Measurements from ENCODE around the gene SF3B4. TPM values are rescaled to one million over a fixed set of nuclear protein-coding genes. Genes with fewer than 3 reads are reported as not detected.
"Not testable (repeated sequence)": the region's sequence is repeated elsewhere in the genome, so short reads cannot be mapped to it uniquely, and the experiment has no call there.

The SF3B4 gene
- total RNA-seq, 4 donors from 2014 or later, result 12.1 to 21.6 (median 14.0) TPM

DNA sequence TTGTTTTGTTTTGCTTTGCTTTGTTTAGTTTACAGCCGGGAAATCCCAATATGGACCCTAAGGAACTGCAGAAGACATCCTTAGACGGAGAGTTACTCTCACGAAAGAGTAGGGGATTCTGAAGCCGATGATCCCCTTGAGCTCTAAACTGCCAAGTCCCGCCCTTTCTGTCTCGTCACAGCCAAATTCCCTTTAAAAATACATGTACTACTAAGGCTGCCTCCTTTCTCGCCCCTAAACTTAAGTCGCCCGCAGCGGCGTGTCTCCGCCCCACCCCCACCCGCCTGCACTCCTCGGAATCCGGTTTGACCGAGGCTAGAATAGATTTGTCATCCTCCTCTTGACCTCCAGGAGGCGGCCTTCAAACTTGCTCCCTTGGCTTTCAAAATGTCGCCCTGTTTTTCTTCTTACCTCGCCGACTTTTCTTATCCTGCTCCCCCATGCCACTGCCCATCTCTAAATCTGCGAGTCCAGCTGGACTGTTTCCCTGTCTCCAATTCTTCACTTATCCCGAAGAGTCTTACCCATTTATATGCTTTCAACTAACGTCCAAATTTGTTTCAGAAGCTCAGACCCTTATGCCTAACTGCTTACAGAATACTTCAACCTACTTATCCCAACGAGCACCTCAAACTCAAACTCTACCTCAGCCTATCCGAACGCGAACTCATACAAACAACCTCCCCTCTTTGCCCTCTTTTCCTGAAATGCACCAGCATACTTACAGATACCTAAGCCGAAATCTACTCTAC lies 39.2 kb downstream of the SF3B4 start:
- WGBS, result 3% methylated on average over 28 of the region's 28 CpGs
- intact Hi-C loops (cut with DNase I), result no loop called here

DNA sequence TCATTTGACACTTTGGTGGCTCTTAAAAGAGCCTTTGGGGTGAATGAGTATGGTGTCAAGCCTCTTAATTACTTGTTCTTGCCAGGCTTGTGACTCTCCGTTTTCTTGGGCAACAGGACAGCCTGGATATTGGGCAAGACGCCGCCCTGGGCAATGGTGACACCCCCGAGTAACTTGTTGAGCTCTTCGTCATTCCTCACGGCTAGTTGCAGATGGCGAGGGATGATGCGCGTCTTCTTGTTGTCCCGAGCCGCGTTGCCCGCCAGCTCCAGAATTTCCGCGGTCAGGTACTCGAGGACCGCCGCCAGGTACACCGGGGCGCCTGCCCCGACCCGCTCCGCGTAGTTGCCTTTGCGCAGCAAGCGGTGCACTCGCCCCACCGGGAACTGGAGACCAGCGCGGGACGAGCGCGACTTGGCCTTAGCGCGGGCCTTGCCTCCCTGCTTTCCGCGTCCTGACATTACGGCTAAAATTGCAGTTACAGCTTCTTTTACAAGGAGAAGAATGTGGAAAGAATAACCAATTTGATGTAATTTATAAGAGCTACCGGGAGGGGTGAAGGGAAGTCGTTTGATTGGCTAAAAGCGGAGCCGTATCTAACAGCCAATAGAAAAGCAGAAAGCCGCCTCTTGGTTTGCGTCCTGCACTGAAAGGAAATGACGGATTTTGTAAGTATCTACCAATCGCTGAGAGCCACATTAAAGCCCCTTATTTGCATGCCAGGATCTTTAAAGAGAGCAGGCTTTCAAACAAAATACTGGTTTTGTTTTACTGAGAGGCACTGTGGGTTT lies 40.0 kb downstream of the SF3B4 start:
- DNase-seq (ENCODE audit: extremely low spot score), result peak; percentile 95
- peaks cover 0 to 3% (median 0%) of the 10 kb centered on the region in 4 donors for H3K27me3 ChIP-seq
- peak overlapping the region; percentile 66 to 92 (median 80) for H3K4me3 ChIP-seq
- H3K27ac ChIP-seq (replicated peaks in 1 of 4), result peak overlapping the region; percentile 99 to 100 (median 99)
- no peaks in the 10 kb centered on the region for H3K9me3 ChIP-seq
- H3K4me1 ChIP-seq, result peaks cover 18 to 42% (median 27%) of the 10 kb centered on the region in 4 donors
- WGBS, result 1% methylated on average over 44 of the region's 46 CpGs
- intact Hi-C loops (cut with DNase I), result no loop called here
- TF ChIP-seq POLR2A (IDR thresholded peaks at IDR 0.05; ENCODE audit: low read depth), result peak; percentile 70
- TF ChIP-seq POLR2AphosphoS5 (IDR thresholded peaks at IDR 0.05), result peak in 1 of 2 donors; percentile 93
- TF ChIP-seq, protein P1, sequence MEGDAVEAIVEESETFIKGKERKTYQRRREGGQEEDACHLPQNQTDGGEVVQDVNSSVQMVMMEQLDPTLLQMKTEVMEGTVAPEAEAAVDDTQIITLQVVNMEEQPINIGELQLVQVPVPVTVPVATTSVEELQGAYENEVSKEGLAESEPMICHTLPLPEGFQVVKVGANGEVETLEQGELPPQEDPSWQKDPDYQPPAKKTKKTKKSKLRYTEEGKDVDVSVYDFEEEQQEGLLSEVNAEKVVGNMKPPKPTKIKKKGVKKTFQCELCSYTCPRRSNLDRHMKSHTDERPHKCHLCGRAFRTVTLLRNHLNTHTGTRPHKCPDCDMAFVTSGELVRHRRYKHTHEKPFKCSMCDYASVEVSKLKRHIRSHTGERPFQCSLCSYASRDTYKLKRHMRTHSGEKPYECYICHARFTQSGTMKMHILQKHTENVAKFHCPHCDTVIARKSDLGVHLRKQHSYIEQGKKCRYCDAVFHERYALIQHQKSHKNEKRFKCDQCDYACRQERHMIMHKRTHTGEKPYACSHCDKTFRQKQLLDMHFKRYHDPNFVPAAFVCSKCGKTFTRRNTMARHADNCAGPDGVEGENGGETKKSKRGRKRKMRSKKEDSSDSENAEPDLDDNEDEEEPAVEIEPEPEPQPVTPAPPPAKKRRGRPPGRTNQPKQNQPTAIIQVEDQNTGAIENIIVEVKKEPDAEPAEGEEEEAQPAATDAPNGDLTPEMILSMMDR (IDR thresholded peaks at IDR 0.05), result no peak
- H3K36me3 ChIP-seq, result no peaks in the 10 kb centered on the region

More for the DNA sequence above, 39.2 kb downstream of the SF3B4 start:
- H3K36me3 ChIP-seq, result no peaks in the 10 kb centered on the region
- peak overlapping the region; percentile 66 to 92 (median 80) for H3K4me3 ChIP-seq
- peak overlapping the region; percentile 99 to 100 (median 99) for H3K27ac ChIP-seq (replicated peaks in 1 of 4)
- no peaks in the 10 kb centered on the region for H3K9me3 ChIP-seq
- peaks cover 17 to 35% (median 25%) of the 10 kb centered on the region in 4 donors for H3K4me1 ChIP-seq
- peaks cover 0 to 3% (median 0%) of the 10 kb centered on the region in 4 donors for H3K27me3 ChIP-seq
- DNase-seq (ENCODE audit: extremely low spot score), result peak; percentile 96
- TF ChIP-seq EP300 (IDR thresholded peaks at IDR 0.05), result no peak
- no peak for TF ChIP-seq POLR2AphosphoS5 (IDR thresholded peaks at IDR 0.05)
- TF ChIP-seq, protein P1 (IDR thresholded peaks at IDR 0.05), result peak; percentile 58 to 61 (median 60)
- TF ChIP-seq POLR2A (IDR thresholded peaks at IDR 0.05; ENCODE audit: low read depth), result peak; percentile 6

DNA sequence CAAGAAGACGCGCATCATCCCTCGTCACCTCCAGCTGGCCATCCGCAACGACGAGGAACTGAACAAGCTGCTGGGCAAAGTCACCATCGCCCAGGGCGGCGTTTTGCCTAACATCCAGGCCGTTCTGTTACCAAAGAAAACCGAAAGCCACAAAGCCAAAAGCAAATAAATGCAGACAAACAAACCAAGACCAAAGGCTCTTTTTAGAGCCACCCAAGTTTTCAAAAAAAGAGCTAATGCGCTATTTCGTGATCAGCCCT lies 40.5 kb downstream of the SF3B4 start:
- intact Hi-C loops (cut with DNase I); H3K27me3 ChIP-seq; DNase-seq (ENCODE audit: extremely low spot score); H3K9me3 ChIP-seq; H3K36me3 ChIP-seq: not testable (repeated sequence)
- Histone ChIP-seq H3K27ac (replicated peaks in 1 of 4) (peak overlapping the region; percentile 99 to 100 (median 99)), H3K4me3 (peak overlapping the region; percentile 66 to 92 (median 80)), H3K4me1 (peaks cover 18 to 42% (median 27%) of the 10 kb centered on the region in 4 donors)
- 5% methylated on average over 7 of the region's 13 CpGs for WGBS

DNA sequence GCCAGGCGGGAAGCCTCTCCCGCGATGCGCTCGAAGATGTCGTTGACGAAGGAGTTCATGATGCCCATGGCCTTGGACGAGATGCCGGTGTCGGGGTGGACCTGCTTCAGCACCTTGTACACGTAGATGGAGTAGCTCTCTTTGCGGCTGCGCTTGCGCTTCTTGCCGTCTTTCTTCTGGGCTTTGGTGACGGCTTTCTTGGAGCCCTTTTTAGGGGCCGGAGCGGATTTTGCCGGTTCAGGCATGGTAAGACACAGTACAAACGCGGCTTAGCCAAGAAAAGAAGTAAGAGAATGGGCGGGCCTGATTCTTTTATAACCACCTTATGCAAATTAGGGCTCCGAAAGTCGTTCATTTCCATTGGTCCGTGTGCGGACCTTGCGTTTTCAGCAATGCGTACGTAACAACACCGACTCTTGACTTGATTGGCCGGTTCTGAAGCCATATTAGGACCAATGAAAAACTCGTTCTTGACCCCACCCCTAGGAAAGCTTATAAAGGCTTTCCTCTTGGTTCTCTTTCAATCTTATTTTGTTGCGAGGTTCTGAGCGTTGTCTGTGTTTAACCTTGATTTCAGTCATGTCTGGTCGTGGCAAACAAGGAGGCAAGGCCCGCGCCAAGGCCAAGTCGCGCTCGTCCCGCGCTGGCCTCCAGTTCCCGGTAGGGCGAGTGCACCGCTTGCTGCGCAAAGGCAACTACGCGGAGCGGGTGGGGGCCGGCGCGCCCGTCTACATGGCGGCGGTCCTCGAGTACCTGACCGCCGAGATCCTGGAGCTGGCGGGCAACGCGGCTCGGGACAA lies 41.0 kb downstream of the SF3B4 start:
- peak; percentile 97 for DNase-seq (ENCODE audit: extremely low spot score)
- Histone ChIP-seq H3K4me1 (peaks cover 18 to 42% (median 27%) of the 10 kb centered on the region in 4 donors), H3K4me3 (peak overlapping the region; percentile 66 to 92 (median 80)), H3K27me3 (peaks cover 0 to 3% (median 0%) of the 10 kb centered on the region in 4 donors), H3K36me3 (no peaks in the 10 kb centered on the region), H3K9me3 (no peaks in the 10 kb centered on the region), H3K27ac (replicated peaks in 1 of 4) (peak overlapping the region; percentile 99 to 100 (median 99))
- TF ChIP-seq POLR2A (IDR thresholded peaks at IDR 0.05; ENCODE audit: low read depth), result peak; percentile 99
- TF ChIP-seq, protein P1 (IDR thresholded peaks at IDR 0.05), result no peak
- TF ChIP-seq POLR2AphosphoS5 (IDR thresholded peaks at IDR 0.05), result peak in 1 of 2 donors; percentile 97
- no peak for TF ChIP-seq EP300 (IDR thresholded peaks at IDR 0.05)
- WGBS, result under 1% methylated on average over 30 of the region's 62 CpGs
- intact Hi-C loops (cut with DNase I), result no loop called here

DNA sequence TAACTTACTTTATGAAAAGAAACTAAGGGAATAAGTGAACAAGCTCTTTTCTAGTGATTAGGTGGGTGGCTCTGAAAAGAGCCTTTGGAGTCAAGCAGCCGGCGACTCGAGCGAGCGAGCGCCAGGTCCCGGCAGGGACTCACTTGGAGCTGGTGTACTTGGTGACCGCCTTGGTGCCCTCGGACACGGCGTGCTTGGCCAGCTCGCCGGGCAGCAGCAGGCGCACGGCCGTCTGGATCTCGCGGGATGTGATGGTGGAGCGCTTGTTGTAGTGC lies 41.5 kb downstream of the SF3B4 start:
- H3K27ac ChIP-seq (replicated peaks in 1 of 4), result peak overlapping the region; percentile 99 to 100 (median 99)
- H3K4me3 ChIP-seq, result peak overlapping the region; percentile 66 to 92 (median 80)
- H3K36me3 ChIP-seq; DNase-seq (ENCODE audit: extremely low spot score); H3K27me3 ChIP-seq; intact Hi-C loops (cut with DNase I); H3K9me3 ChIP-seq: not testable (repeated sequence)
- WGBS, result 0% methylated on average over 5 of the region's 19 CpGs
- peaks cover 18 to 42% (median 27%) of the 10 kb centered on the region in 4 donors for H3K4me1 ChIP-seq
